ENCODE measurements around the gene AMELY.

DNA sequence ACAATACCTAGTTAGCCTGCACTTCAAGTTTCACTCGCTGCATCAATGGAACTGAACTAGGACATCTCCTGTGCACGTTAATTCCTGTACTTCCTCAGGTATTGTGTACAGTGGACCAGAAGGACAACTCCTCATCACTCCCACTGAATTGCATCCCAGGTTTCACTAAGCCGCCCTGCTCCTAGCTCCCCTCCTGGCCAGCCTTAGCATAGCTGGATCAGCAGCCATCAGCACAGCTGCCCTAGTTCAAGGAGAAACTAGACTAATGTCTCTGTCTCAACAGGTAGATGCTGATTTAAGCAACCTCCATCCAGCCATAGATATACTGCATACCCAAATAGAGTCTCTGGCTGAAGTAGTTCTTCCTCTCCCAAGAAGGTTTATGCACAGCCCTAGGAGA lies 17.1 kb downstream of the AMELY start:
- TF ChIP-seq CTCF (conservative IDR thresholded peaks at IDR 0.05 in 1 of 2, IDR thresholded peaks at IDR 0.05 in 1 of 2; ENCODE audit: low read depth in 1 of 2, low read length in 2 of 2) (no peak), EZH2 (IDR thresholded peaks at IDR 0.05; ENCODE audit: low read length, missing control alignments) (no peak)

Measured in fibroblast of lung (primary cell).